K562 (cell line): ENCODE results near the gene RAB5B. TPM values are rescaled to one million over a fixed set of nuclear protein-coding genes. Genes with fewer than 3 reads are reported as not detected.
"Not testable (repeated sequence)": the region's sequence is repeated elsewhere in the genome, so short reads cannot be mapped to it uniquely, and the experiment has no call there.

Experiments
- ATAC-seq: fragments of 200-7000 bp; cut with Tn5 transposase; 3 replicates; pipeline ENCODE4 v1.9.1; 2020; ENCODE audit warnings: moderate library complexity
- BruUV-seq: library from RNA; stranded (reverse); fragments of 400-500 nt; replicated peaks from 2 replicates; lab custom pipeline; 2021; lab: Mats Ljungman, UMichigan
- CTCF ChIA-PET: fragments of 300-600 bp; formaldehyde crosslinking; extraction: SDS; loops from one replicate; lab custom pipeline; 2021; ENCODE audit warnings: low intra/inter-chr PET ratio; lab: Yijun Ruan, JAX
- POLR2A ChIA-PET: fragments of 300-600, 350-650 bp; sonication (Branson Sonifier 250); formaldehyde crosslinking; extraction: SDS; loops from one replicate; lab custom pipeline; 2021; ENCODE audit warnings: antibody characterized with exemption, inconsistent platforms; lab: Yijun Ruan, JAX
- DNase-seq, 4 experiments: peaks; one replicate each; pipeline versions ENCODE4 v3.0.0 to v3.0.0-alpha.2; 2011 to 2018; ENCODE audit warnings: low spot score in 3 of 4, mixed read lengths in 3 of 4; ENCODE audit errors: extremely low read depth in 1 of 4
- FAIRE-seq: peaks from 2 replicates; lab custom pipeline; 2011; peaks lifted over from hg19 to GRCh38; lab: Jason Lieb, UNC
- H2AFZ ChIP-seq: 2 replicates; pipeline ENCODE4 v1.6.0; 2011; ENCODE audit warnings: low read depth, low read length, control low read depth, inconsistent platforms
- H3K27ac ChIP-seq: fragments of 200-600 bp; 3 replicates; pipeline ENCODE4 v1.8.0; 2011; ENCODE audit warnings: low read depth, mild to moderate bottlenecking, control low read depth, inconsistent platforms, low read length, moderate library complexity, mixed read lengths; ENCODE audit errors: extremely low read depth
- H3K27me3 ChIP-seq, 2 experiments: fragments of 300-600 bp in 1 of 2; 2 replicates in 1 of 2; 3 replicates in 1 of 2; pipeline versions ENCODE4 v1.6.0 to v1.8.0; 2011; ENCODE audit warnings: inconsistent platforms in 2 of 2, low read length in 2 of 2, mild to moderate bottlenecking in 1 of 2, mixed read lengths in 1 of 2, moderate library complexity in 1 of 2; ENCODE audit not compliant: control insufficient read depth in 2 of 2, insufficient read depth in 2 of 2
- H3K36me3 ChIP-seq: fragments of 300-600 bp; 3 replicates; pipeline ENCODE4 v1.8.0; 2011; ENCODE audit warnings: mild to moderate bottlenecking, low read length, inconsistent platforms; ENCODE audit not compliant: control insufficient read depth, insufficient read depth
- H3K4me1 ChIP-seq, 2 experiments: fragments of 200-600 bp in 1 of 2; replicated peaks in 1 of 2; 2 replicates in 1 of 2; 3 replicates in 1 of 2; pipeline versions ENCODE4 v1.5.1 to v1.8.0; 2011; ENCODE audit warnings: inconsistent platforms in 2 of 2, low read length in 2 of 2, mild to moderate bottlenecking in 1 of 2, mixed read lengths in 1 of 2, moderate library complexity in 1 of 2; ENCODE audit not compliant: control insufficient read depth in 2 of 2, insufficient read depth in 2 of 2
- H3K4me2 ChIP-seq: 2 replicates; pipeline ENCODE4 v1.6.1; 2011; ENCODE audit warnings: low read length, control low read depth, inconsistent platforms, mixed read lengths; ENCODE audit not compliant: insufficient read depth
- H3K4me3 ChIP-seq: fragments of 200-600 bp; sonication (generic), shearing (Covaris generic); 2 replicates; pipeline ENCODE4 v1.5.1; 2016; ENCODE audit warnings: control low read depth, inconsistent platforms
- H3K79me2 ChIP-seq: fragments of 200-600 bp; 3 replicates; pipeline ENCODE4 v1.8.0; 2011; ENCODE audit warnings: low read length, inconsistent platforms; ENCODE audit not compliant: control insufficient read depth, insufficient read depth
- H3K9ac ChIP-seq, 2 experiments: 2 replicates each; pipeline versions ENCODE4 v1.6.0 to v1.6.1; 2011; ENCODE audit warnings: low read depth in 2 of 2, low read length in 2 of 2, control low read depth in 1 of 2, inconsistent platforms in 1 of 2, mild to moderate bottlenecking in 1 of 2, mixed read lengths in 1 of 2; ENCODE audit not compliant: insufficient read depth in 1 of 2
- H3K9me1 ChIP-seq: one replicate; pipeline ENCODE4 v1.6.0; 2011; ENCODE audit warnings: inconsistent platforms, mild to moderate bottlenecking, low read length, moderate library complexity; ENCODE audit not compliant: control insufficient read depth, insufficient read depth
- H3K9me3 ChIP-seq: replicated peaks from 2 replicates; pipeline ENCODE4 v1.5.1; 2011; ENCODE audit warnings: low read depth, low read length, inconsistent platforms; ENCODE audit not compliant: control insufficient read depth, insufficient read depth
- H4K20me1 ChIP-seq: replicated peaks from 2 replicates; pipeline ENCODE4 v1.6.1; 2011; ENCODE audit warnings: low read length, inconsistent platforms, mixed read lengths; ENCODE audit not compliant: control insufficient read depth, insufficient read depth
- EGR1 ChIP-seq: fragments of 450-650 bp; conservative IDR thresholded peaks from 2 replicates; pipeline ENCODE4 v1.6.1; 2017; ENCODE audit warnings: mild to moderate bottlenecking
- KLF13 ChIP-seq: fragments of 450-650 bp; IDR thresholded peaks from 2 replicates; pipeline ENCODE4 v1.6.1; 2016; ENCODE audit warnings: missing genetic modification characterization, low read depth, mild to moderate bottlenecking, missing compliant biosample characterization, moderate library complexity, borderline replicate concordance
- WGBS: fragments of 100-300 bp; shearing (Covaris generic); methylation state at CpG from one replicate; pipeline ENCODE4 v1.1.6; 2016; ENCODE audit warnings: low coverage, mixed read lengths; ENCODE audit not compliant: insufficient coverage; ENCODE audit errors: missing lambda C conversion rate; 5-methylcytosine and 5-hydroxymethylcytosine counted together
- in situ Hi-C: fragments of 300-500 bp; cut with MboI; formaldehyde crosslinking; loops from 4 replicates; pipeline ENCODE4 v1.15.0; 2018; ENCODE audit warnings: inconsistent platforms, mixed read lengths
- intact Hi-C: fragments of 100-400 bp; cut with micrococcal nuclease; formaldehyde crosslinking; loops from 2 replicates; pipeline ENCODE4 v1.14.2; 2022
- polyA plus RNA-seq, 8 experiments: library from polyadenylated mRNA; depleted of rRNA in 4 of 8; stranded (reverse) in 5 of 8; unstranded in 3 of 8; fragments of >200 nt; fragmentation: Nextera tagmentation in 2 of 8; fragmentation: Illumina TruSeq in 1 of 8; extraction: Ambion mirVana in 2 of 8; extraction: Trizol in 1 of 8; gene quantifications; 2 replicates each; pipeline versions ENCODE4 v1.2.1 to v1.2.3, GENCODE V29; 2011 to 2014; ENCODE audit warnings: inconsistent platforms in 1 of 8, missing spikeins in 1 of 8
- total RNA-seq, 7 experiments: library from RNA; depleted of rRNA in 6 of 7; stranded (reverse); fragments of >200 nt in 6 of 7; fragmentation: Illumina TruSeq in 2 of 7; extraction: Trizol in 2 of 7; gene quantifications; 2 replicates each; pipeline versions ENCODE4 v1.2.1 to v1.2.3, GENCODE V29; 2011 to 2021; ENCODE audit warnings: low replicate concordance in 1 of 7

The RAB5B gene
- total and polyA plus RNA-seq, 9 of the 15 experiments (the other 6 are each of a cell fraction or from before 2014, with no cell fraction given) = 6.8 to 73.8 (median 25.2) TPM

GRCh38 chr12:55979069-55979468, 5.2 kb downstream of the RAB5B start:
- no peak for DNase-seq
- POLR2A ChIA-PET = no interaction called here
- H3K36me3 ChIP-seq = peaks cover 30% of the 10 kb centered on the region
- CTCF ChIA-PET = no interaction called here
- no peak overlapping the region for H3K4me3 ChIP-seq
- H3K4me2 ChIP-seq = no peak overlapping the region
- 88% methylated on average over 3 of the region's 3 CpGs for WGBS
- intact Hi-C loops = no loop called here
- H3K79me2 ChIP-seq = peaks cover 39% of the 10 kb centered on the region
- H3K9me1 ChIP-seq = no peaks in the 10 kb centered on the region
- no peak overlapping the region for H3K9ac ChIP-seq
- ATAC-seq = no peak
- H3K9me3 ChIP-seq = no peaks in the 10 kb centered on the region
- no peaks in the 10 kb centered on the region for H3K27me3 ChIP-seq
- no peak for TF ChIP-seq KLF13 (tag)
- BruUV-seq = no TSS peak
- FAIRE-seq = no peak
- H4K20me1 ChIP-seq = no peaks in the 10 kb centered on the region; the same call in 1 of the 2 replicates
- in situ Hi-C loops = no loop called here
- peaks cover 12 to 21% of the 10 kb centered on the region in 2 experiments for H3K4me1 ChIP-seq
- no peak overlapping the region for H3K27ac ChIP-seq
- no peak overlapping the region for H2AFZ ChIP-seq

- in situ Hi-C loops, H3K4me3 ChIP-seq, H3K9me3 ChIP-seq, BruUV-seq, DNase-seq, H3K9me1 ChIP-seq, H3K9ac ChIP-seq, H3K4me1 ChIP-seq, H3K4me2 ChIP-seq, FAIRE-seq, ATAC-seq, H2AFZ ChIP-seq, H3K27ac ChIP-seq, intact Hi-C loops, H4K20me1 ChIP-seq, H3K27me3 ChIP-seq: not testable (repeated sequence)
- H3K79me2 ChIP-seq = peaks cover 13% of the 10 kb centered on the region; the same call in 2 of the 3 replicates
- 70% methylated on average over 4 of the region's 5 CpGs for WGBS
- POLR2A ChIA-PET = interaction anchor here (0.6 to 5.9 kb wide), 2 partner anchors 8 to 14 kb away, joined by 3 to 49 read pairs; partner anchors contain the start of gene RAB5B
- H3K36me3 ChIP-seq = peaks cover 39% of the 10 kb centered on the region
- 0 out of 2 replicates have a peak, but pooled peaks have one; percentile 27 for TF ChIP-seq EGR1
- CTCF ChIA-PET = interaction anchor here (0.7 kb wide), 1 partner anchor 63 kb away, joined by 4 read pairs; no protein-coding TSS in a partner anchor
Measured at GRCh38 chr12:55981882-55982281, 8.0 kb downstream of the RAB5B start.
